Body of pancreas (tissue), 4 donors: ENCODE measurements around the gene PAK4. TPM values are rescaled to one million over a fixed set of nuclear protein-coding genes. Genes with fewer than 3 reads are reported as not detected.

Experiments used
- ATAC-seq: fragments of 150-250 bp; one replicate; pipeline ENCODE4 v1.9.1; 2016
- DNase-seq, 4 donors: peaks; one replicate each; pipeline ENCODE4 v3.0.0-alpha.2; 2019
- H3K27ac ChIP-seq, 4 donors: fragments of 200-600 bp; sonication (generic); 1 replicate in 3 of 4; 2 replicates in 1 of 4; pipeline versions ENCODE4 v1.5.1 to v1.6.1; 2016 to 2019; ENCODE audit warnings: mild to moderate bottlenecking in 1 of 4, mixed read lengths in 1 of 4, moderate library complexity in 1 of 4
- H3K27me3 ChIP-seq, 2 donors: fragments of 200-600 bp; sonication (generic); one replicate each; pipeline ENCODE4 v1.6.0; 2016; ENCODE audit warnings: mild to moderate bottlenecking in 1 of 2
- H3K36me3 ChIP-seq, 2 donors: fragments of 200-600 bp; sonication (generic); replicated peaks in 1 of 2; 2 replicates each; pipeline ENCODE4 v1.5.1; 2016; ENCODE audit warnings: low read depth in 2 of 2; ENCODE audit not compliant: insufficient read depth in 1 of 2
- H3K4me1 ChIP-seq: fragments of 200-600 bp; sonication (generic); one replicate; pipeline ENCODE4 v1.6.0; 2016
- H3K4me3 ChIP-seq, 2 donors: fragments of 200-600 bp; sonication (generic); 1 replicate in 1 of 2; 2 replicates in 1 of 2; pipeline ENCODE4 v1.5.1; 2016 to 2019
- H3K9me3 ChIP-seq, 3 donors: fragments of 200-600 bp; sonication (generic); 1 replicate in 2 of 3; 2 replicates in 1 of 3; pipeline ENCODE4 v1.5.1; 2016
- CTCF ChIP-seq, 7 experiments: fragments of 450-650 bp in 4 of 7; fragments of 200-600 bp in 3 of 7; sonication (generic) in 3 of 7; IDR thresholded peaks; one replicate each; pipeline ENCODE4 v1.5.1; 2016 to 2019; ENCODE audit warnings: antibody characterized with exemption in 7 of 7
- POLR2A ChIP-seq, 3 donors: fragments of 450-650 bp; IDR thresholded peaks; one replicate each; pipeline ENCODE4 v1.6.1; 2016; ENCODE audit warnings: antibody characterized with exemption in 3 of 3, mild to moderate bottlenecking in 2 of 3
- WGBS, 2 donors: methylation state at CpG; one replicate each; pipeline ENCODE4 v1.1.5; 2017; 5-methylcytosine and 5-hydroxymethylcytosine counted together
- intact Hi-C: fragments of 100-400 bp; cut with DNase I; formaldehyde crosslinking; loops from one replicate; pipeline ENCODE4 v1.15.1; 2023
- total RNA-seq, 2 donors: library from RNA; depleted of rRNA; stranded (reverse); fragments of >200 nt; gene quantifications; one replicate each; pipeline ENCODE4 v1.1.0, GENCODE V29; 2016

The PAK4 gene
- total RNA-seq, 2 donors from 2014 or later: 18.9 to 40.2 TPM

- Histone ChIP-seq H3K36me3 (no peaks in the 10 kb centered on the region), H3K4me3 (no peak overlapping the region), H3K27me3 (no peaks in the 10 kb centered on the region), H3K9me3 (no peaks in the 10 kb centered on the region), H3K27ac (no peak overlapping the region), H3K4me1 (peaks cover 7% of the 10 kb centered on the region)
- 51 to 53% methylated on average over 4 to 6 of the region's 8 CpGs for WGBS, 2 donors
- DNase-seq (no peak), ATAC-seq (no peak)
- intact Hi-C loops: loop anchor here (5.0 kb wide), 1 partner anchor 65 kb away; no protein-coding TSS in a partner anchor
- TF ChIP-seq POLR2A (IDR thresholded peaks at IDR 0.05) (no peak), CTCF (IDR thresholded peaks at IDR 0.05) (peak in 1 of 7 experiments; percentile 16)
Observed at GRCh38 chr19:39187552-39187943, 62.0 kb downstream of the PAK4 start.

- intact Hi-C loops: loop anchor here (5.0 kb wide), 1 partner anchor 67 kb away; no protein-coding TSS in a partner anchor
- Histone ChIP-seq H3K27me3 (no peaks in the 10 kb centered on the region), H3K4me1 (peaks cover 15% of the 10 kb centered on the region), H3K36me3 (no peaks in the 10 kb centered on the region), H3K27ac (no peak overlapping the region), H3K4me3 (no peak overlapping the region), H3K9me3 (no peaks in the 10 kb centered on the region)
- 60 to 62% methylated on average over 6 of the region's 6 CpGs for WGBS, 2 donors
- no peak for DNase-seq
- TF ChIP-seq POLR2A (IDR thresholded peaks at IDR 0.05) (no peak), CTCF (IDR thresholded peaks at IDR 0.05) (no peak)
- ATAC-seq: no peak
Observed at GRCh38 chr19:39188960-39189359, 63.4 kb downstream of the PAK4 start.

- no peak overlapping the region for H3K27ac ChIP-seq
- no peak overlapping the region for H3K4me3 ChIP-seq
- DNase-seq (no peak), ATAC-seq (no peak)
- intact Hi-C loops: no loop called here
- 49 to 51% methylated on average over 11 of the region's 11 CpGs for WGBS, 2 donors
- H3K27me3 ChIP-seq: no peaks in the 10 kb centered on the region
- H3K4me1 ChIP-seq: peaks cover 33% of the 10 kb centered on the region
- H3K36me3 ChIP-seq: no peaks in the 10 kb centered on the region
- no peaks in the 10 kb centered on the region for H3K9me3 ChIP-seq
- TF ChIP-seq POLR2A (IDR thresholded peaks at IDR 0.05) (no peak), CTCF (IDR thresholded peaks at IDR 0.05) (no peak)
Observed at GRCh38 chr19:39190768-39191167, 65.2 kb downstream of the PAK4 start.

- H3K4me1 ChIP-seq: peaks cover 47% of the 10 kb centered on the region
- WGBS, 2 donors: 89 to 97% methylated on average over 2 of the region's 2 CpGs
Observed at GRCh38 chr19:39192846-39193245, 67.3 kb downstream of the PAK4 start.

More at GRCh38 chr19:39192846-39193245, 67.3 kb downstream of the PAK4 start:
- H3K36me3 ChIP-seq: no peaks in the 10 kb centered on the region
- intact Hi-C loops: no loop called here
- no peaks in the 10 kb centered on the region for H3K9me3 ChIP-seq
- DNase-seq (no peak), ATAC-seq (no peak)
- TF ChIP-seq CTCF (IDR thresholded peaks at IDR 0.05) (no peak), POLR2A (IDR thresholded peaks at IDR 0.05) (no peak)
- no peaks in the 10 kb centered on the region for H3K27me3 ChIP-seq
- peak overlapping the region in 1 of 4 donors; percentile 81 for H3K27ac ChIP-seq
- no peak overlapping the region for H3K4me3 ChIP-seq
